K562 (cell line): ENCODE measurements around the gene FAM114A1. TPM values are rescaled to one million over a fixed set of nuclear protein-coding genes. Genes with fewer than 3 reads are reported as not detected.

ENCODE experiments used
- ATAC-seq: fragments of 200-7000 bp; cut with Tn5 transposase; 3 replicates; pipeline ENCODE4 v1.9.1; 2020; ENCODE audit warnings: moderate library complexity
- BruUV-seq: library from RNA; stranded (reverse); fragments of 400-500 nt; replicated peaks from 2 replicates; lab custom pipeline; 2021; lab: Mats Ljungman, UMichigan
- CTCF ChIA-PET: fragments of 300-600 bp; formaldehyde crosslinking; extraction: SDS; loops from one replicate; lab custom pipeline; 2021; ENCODE audit warnings: low intra/inter-chr PET ratio; lab: Yijun Ruan, JAX
- POLR2A ChIA-PET: fragments of 300-600, 350-650 bp; sonication (Branson Sonifier 250); formaldehyde crosslinking; extraction: SDS; loops from one replicate; lab custom pipeline; 2021; ENCODE audit warnings: antibody characterized with exemption, inconsistent platforms; lab: Yijun Ruan, JAX
- DNase-seq, 4 experiments: peaks; one replicate each; pipeline versions ENCODE4 v3.0.0 to v3.0.0-alpha.2; 2011 to 2018; ENCODE audit warnings: low spot score in 3 of 4, mixed read lengths in 3 of 4; ENCODE audit errors: extremely low read depth in 1 of 4
- FAIRE-seq: peaks from 2 replicates; lab custom pipeline; 2011; peaks lifted over from hg19 to GRCh38; lab: Jason Lieb, UNC
- H2AFZ ChIP-seq: 2 replicates; pipeline ENCODE4 v1.6.0; 2011; ENCODE audit warnings: low read depth, low read length, control low read depth, inconsistent platforms
- H3K27ac ChIP-seq: fragments of 200-600 bp; 3 replicates; pipeline ENCODE4 v1.8.0; 2011; ENCODE audit warnings: low read depth, mild to moderate bottlenecking, control low read depth, inconsistent platforms, low read length, moderate library complexity, mixed read lengths; ENCODE audit errors: extremely low read depth
- H3K27me3 ChIP-seq, 2 experiments: fragments of 300-600 bp in 1 of 2; 2 replicates in 1 of 2; 3 replicates in 1 of 2; pipeline versions ENCODE4 v1.6.0 to v1.8.0; 2011; ENCODE audit warnings: inconsistent platforms in 2 of 2, low read length in 2 of 2, mild to moderate bottlenecking in 1 of 2, mixed read lengths in 1 of 2, moderate library complexity in 1 of 2; ENCODE audit not compliant: control insufficient read depth in 2 of 2, insufficient read depth in 2 of 2
- H3K36me3 ChIP-seq: fragments of 300-600 bp; 3 replicates; pipeline ENCODE4 v1.8.0; 2011; ENCODE audit warnings: mild to moderate bottlenecking, low read length, inconsistent platforms; ENCODE audit not compliant: control insufficient read depth, insufficient read depth
- H3K4me1 ChIP-seq, 2 experiments: fragments of 200-600 bp in 1 of 2; replicated peaks in 1 of 2; 2 replicates in 1 of 2; 3 replicates in 1 of 2; pipeline versions ENCODE4 v1.5.1 to v1.8.0; 2011; ENCODE audit warnings: inconsistent platforms in 2 of 2, low read length in 2 of 2, mild to moderate bottlenecking in 1 of 2, mixed read lengths in 1 of 2, moderate library complexity in 1 of 2; ENCODE audit not compliant: control insufficient read depth in 2 of 2, insufficient read depth in 2 of 2
- H3K4me2 ChIP-seq: 2 replicates; pipeline ENCODE4 v1.6.1; 2011; ENCODE audit warnings: low read length, control low read depth, inconsistent platforms, mixed read lengths; ENCODE audit not compliant: insufficient read depth
- H3K4me3 ChIP-seq: fragments of 200-600 bp; sonication (generic), shearing (Covaris generic); 2 replicates; pipeline ENCODE4 v1.5.1; 2016; ENCODE audit warnings: control low read depth, inconsistent platforms
- H3K79me2 ChIP-seq: fragments of 200-600 bp; 3 replicates; pipeline ENCODE4 v1.8.0; 2011; ENCODE audit warnings: low read length, inconsistent platforms; ENCODE audit not compliant: control insufficient read depth, insufficient read depth
- H3K9ac ChIP-seq, 2 experiments: 2 replicates each; pipeline versions ENCODE4 v1.6.0 to v1.6.1; 2011; ENCODE audit warnings: low read depth in 2 of 2, low read length in 2 of 2, control low read depth in 1 of 2, inconsistent platforms in 1 of 2, mild to moderate bottlenecking in 1 of 2, mixed read lengths in 1 of 2; ENCODE audit not compliant: insufficient read depth in 1 of 2
- H3K9me1 ChIP-seq: one replicate; pipeline ENCODE4 v1.6.0; 2011; ENCODE audit warnings: inconsistent platforms, mild to moderate bottlenecking, low read length, moderate library complexity; ENCODE audit not compliant: control insufficient read depth, insufficient read depth
- H3K9me3 ChIP-seq: replicated peaks from 2 replicates; pipeline ENCODE4 v1.5.1; 2011; ENCODE audit warnings: low read depth, low read length, inconsistent platforms; ENCODE audit not compliant: control insufficient read depth, insufficient read depth
- H4K20me1 ChIP-seq: replicated peaks from 2 replicates; pipeline ENCODE4 v1.6.1; 2011; ENCODE audit warnings: low read length, inconsistent platforms, mixed read lengths; ENCODE audit not compliant: control insufficient read depth, insufficient read depth
- CREB1 ChIP-seq, 2 experiments: sonication (generic) in 1 of 2; formaldehyde crosslinking in 1 of 2; IDR thresholded peaks; 2 replicates each; pipeline versions ENCODE4 v1.6.1 to v1.8.0; 2012 to 2022; ENCODE audit warnings: inconsistent platforms in 1 of 2, mild to moderate bottlenecking in 1 of 2, missing genetic modification reagents in 1 of 2, moderate library complexity in 1 of 2
- MBD2 ChIP-seq: sonication (generic); IDR thresholded peaks from 2 replicates; pipeline ENCODE4 v1.6.1; 2016; ENCODE audit warnings: low read depth, borderline replicate concordance
- POLR2B ChIP-seq: fragments of 450-650 bp; IDR thresholded peaks from 2 replicates; pipeline ENCODE4 v1.6.1; 2018; ENCODE audit warnings: low read depth; ENCODE audit not compliant: partially characterized antibody
- WGBS: fragments of 100-300 bp; shearing (Covaris generic); methylation state at CpG from one replicate; pipeline ENCODE4 v1.1.6; 2016; ENCODE audit warnings: low coverage, mixed read lengths; ENCODE audit not compliant: insufficient coverage; ENCODE audit errors: missing lambda C conversion rate; 5-methylcytosine and 5-hydroxymethylcytosine counted together
- in situ Hi-C: fragments of 300-500 bp; cut with MboI; formaldehyde crosslinking; loops from 4 replicates; pipeline ENCODE4 v1.15.0; 2018; ENCODE audit warnings: inconsistent platforms, mixed read lengths
- intact Hi-C: fragments of 100-400 bp; cut with micrococcal nuclease; formaldehyde crosslinking; loops from 2 replicates; pipeline ENCODE4 v1.14.2; 2022
- polyA plus RNA-seq, 8 experiments: library from polyadenylated mRNA; depleted of rRNA in 4 of 8; stranded (reverse) in 5 of 8; unstranded in 3 of 8; fragments of >200 nt; fragmentation: Nextera tagmentation in 2 of 8; fragmentation: Illumina TruSeq in 1 of 8; extraction: Ambion mirVana in 2 of 8; extraction: Trizol in 1 of 8; gene quantifications; 2 replicates each; pipeline versions ENCODE4 v1.2.1 to v1.2.3, GENCODE V29; 2011 to 2014; ENCODE audit warnings: inconsistent platforms in 1 of 8, missing spikeins in 1 of 8
- total RNA-seq, 7 experiments: library from RNA; depleted of rRNA in 6 of 7; stranded (reverse); fragments of >200 nt in 6 of 7; fragmentation: Illumina TruSeq in 2 of 7; extraction: Trizol in 2 of 7; gene quantifications; 2 replicates each; pipeline versions ENCODE4 v1.2.1 to v1.2.3, GENCODE V29; 2011 to 2021; ENCODE audit warnings: low replicate concordance in 1 of 7
- TF ChIP-seq, protein P1 (sequence below): sonication (generic); formaldehyde crosslinking; IDR thresholded peaks from 2 replicates; pipeline ENCODE4 v1.8.0; 2022; ENCODE audit warnings: missing genetic modification reagents, mild to moderate bottlenecking, borderline replicate concordance
- TF ChIP-seq, protein P2 (sequence below): fragments of 250-450 bp; sonication (Bioruptor Pico); IDR thresholded peaks from 2 replicates; pipeline ENCODE4 v1.4.0; 2020; ENCODE audit warnings: mild to moderate bottlenecking, moderate library complexity, borderline replicate concordance

FAM114A1 gene
- total and polyA plus RNA-seq, 9 of the 15 experiments (the other 6 are each of a cell fraction or from before 2014, with no cell fraction given), result 1.8 to 12.0 (median 4.3) TPM

DNA sequence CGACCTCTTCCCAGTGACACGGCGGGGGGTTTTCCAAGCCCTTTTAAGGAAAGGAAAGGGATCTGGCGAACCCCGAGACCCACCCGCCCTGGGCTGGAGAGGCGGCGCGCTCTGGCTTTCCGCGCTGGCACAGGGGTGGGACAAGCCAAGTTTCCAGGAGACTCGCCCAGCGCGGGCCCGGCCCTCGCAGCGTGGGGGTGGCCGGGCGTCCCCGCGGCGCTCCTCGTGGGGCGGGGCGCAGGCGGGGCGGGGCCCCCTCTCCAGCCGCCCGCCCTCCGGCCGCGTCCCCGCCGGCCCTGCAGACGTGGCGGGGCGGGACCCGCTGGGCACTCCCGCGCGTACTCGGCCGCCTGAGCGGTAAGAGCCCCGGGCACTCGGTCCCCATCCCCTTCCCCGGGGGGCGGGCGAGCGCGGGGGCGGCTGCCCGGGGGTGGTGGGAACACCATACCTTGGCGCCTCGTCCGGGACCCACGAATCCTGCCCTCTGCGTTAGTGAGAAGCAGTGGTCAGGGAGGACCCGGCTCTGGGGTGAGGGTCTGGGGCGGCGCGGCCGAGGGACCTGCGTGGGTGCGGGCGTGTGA lies at the start of gene FAM114A1 (continued):
- peak; percentile 45; the same call in 1 of the 2 replicates for TF ChIP-seq MBD2

DNA sequence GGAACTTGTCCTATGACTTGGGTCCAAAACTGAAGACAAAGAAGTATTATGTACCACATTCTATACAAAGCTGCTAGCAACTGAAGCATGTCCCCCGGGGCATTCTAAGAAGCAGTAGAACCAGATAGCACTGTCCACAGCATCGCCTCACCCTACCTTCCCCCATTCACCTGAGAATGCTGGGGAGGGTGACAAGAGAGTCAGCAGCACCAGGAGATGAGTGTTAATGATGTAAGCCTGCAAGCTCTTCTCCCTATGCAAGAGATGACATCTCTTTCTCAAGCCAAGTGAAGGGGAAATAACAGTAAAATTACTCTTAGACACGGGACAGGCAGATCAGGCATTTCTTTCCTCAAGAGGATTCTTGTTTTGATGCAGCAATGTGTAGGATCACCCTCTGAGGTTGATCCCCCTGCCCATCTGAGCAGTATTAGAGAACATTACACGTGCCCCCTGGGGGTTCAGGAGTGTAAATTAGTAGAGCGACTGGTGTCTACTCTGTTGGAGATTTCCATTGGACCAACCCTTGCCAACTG lies 49.1 kb upstream of the FAM114A1 start:
- 0 out of 5 replicates have a peak, but pooled peaks cover 0 to under 1% of the 10 kb centered on the region in 2 experiments for H3K27me3 ChIP-seq
- no peak overlapping the region for H2AFZ ChIP-seq
- peaks cover 2% of the 10 kb centered on the region for H3K9me3 ChIP-seq
- H3K36me3 ChIP-seq, result no peaks in the 10 kb centered on the region
- FAIRE-seq, result no peak
- DNase-seq, result no peak
- in situ Hi-C loops, result no loop called here
- ATAC-seq, result no peak
- CTCF ChIA-PET, result no interaction called here
- H3K27ac ChIP-seq, result no peak overlapping the region
- POLR2A ChIA-PET, result interaction anchor here (0.6 to 1.2 kb wide), 4 partner anchors 13 to 1464 kb away, joined by 3 read pairs; partner anchors contain the start of gene TLR10
- H3K4me2 ChIP-seq, result no peak overlapping the region
- peaks cover 0 to under 1% of the 10 kb centered on the region in 2 experiments; a peak in 1 of 5 replicates for H3K4me1 ChIP-seq
- H4K20me1 ChIP-seq, result no peaks in the 10 kb centered on the region
- H3K9ac ChIP-seq, result no peak overlapping the region
- BruUV-seq, result no TSS peak
- intact Hi-C loops, result no loop called here
- H3K4me3 ChIP-seq, result no peak overlapping the region
- no peaks in the 10 kb centered on the region for H3K9me1 ChIP-seq
- 3% methylated on average over 5 of the region's 5 CpGs for WGBS
- H3K79me2 ChIP-seq, result no peaks in the 10 kb centered on the region
- TF ChIP-seq, protein P1, sequence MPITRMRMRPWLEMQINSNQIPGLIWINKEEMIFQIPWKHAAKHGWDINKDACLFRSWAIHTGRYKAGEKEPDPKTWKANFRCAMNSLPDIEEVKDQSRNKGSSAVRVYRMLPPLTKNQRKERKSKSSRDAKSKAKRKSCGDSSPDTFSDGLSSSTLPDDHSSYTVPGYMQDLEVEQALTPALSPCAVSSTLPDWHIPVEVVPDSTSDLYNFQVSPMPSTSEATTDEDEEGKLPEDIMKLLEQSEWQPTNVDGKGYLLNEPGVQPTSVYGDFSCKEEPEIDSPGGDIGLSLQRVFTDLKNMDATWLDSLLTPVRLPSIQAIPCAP (CRISPR knock-in tag), result no peak
- TF ChIP-seq POLR2B, result no peak
- TF ChIP-seq, protein P2, sequence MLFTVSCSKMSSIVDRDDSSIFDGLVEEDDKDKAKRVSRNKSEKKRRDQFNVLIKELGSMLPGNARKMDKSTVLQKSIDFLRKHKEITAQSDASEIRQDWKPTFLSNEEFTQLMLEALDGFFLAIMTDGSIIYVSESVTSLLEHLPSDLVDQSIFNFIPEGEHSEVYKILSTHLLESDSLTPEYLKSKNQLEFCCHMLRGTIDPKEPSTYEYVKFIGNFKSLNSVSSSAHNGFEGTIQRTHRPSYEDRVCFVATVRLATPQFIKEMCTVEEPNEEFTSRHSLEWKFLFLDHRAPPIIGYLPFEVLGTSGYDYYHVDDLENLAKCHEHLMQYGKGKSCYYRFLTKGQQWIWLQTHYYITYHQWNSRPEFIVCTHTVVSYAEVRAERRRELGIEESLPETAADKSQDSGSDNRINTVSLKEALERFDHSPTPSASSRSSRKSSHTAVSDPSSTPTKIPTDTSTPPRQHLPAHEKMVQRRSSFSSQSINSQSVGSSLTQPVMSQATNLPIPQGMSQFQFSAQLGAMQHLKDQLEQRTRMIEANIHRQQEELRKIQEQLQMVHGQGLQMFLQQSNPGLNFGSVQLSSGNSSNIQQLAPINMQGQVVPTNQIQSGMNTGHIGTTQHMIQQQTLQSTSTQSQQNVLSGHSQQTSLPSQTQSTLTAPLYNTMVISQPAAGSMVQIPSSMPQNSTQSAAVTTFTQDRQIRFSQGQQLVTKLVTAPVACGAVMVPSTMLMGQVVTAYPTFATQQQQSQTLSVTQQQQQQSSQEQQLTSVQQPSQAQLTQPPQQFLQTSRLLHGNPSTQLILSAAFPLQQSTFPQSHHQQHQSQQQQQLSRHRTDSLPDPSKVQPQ (CRISPR knock-in tag), result no peak
- TF ChIP-seq CREB1 (IDR thresholded peaks at IDR 0.05), result no peak
- no peak for TF ChIP-seq CREB1 (CRISPR knock-in tag; IDR thresholded peaks at IDR 0.05)
